ENCODE results near the gene COPZ1. TPM values are rescaled to one million over a fixed set of nuclear protein-coding genes. Genes with fewer than 3 reads are reported as not detected.
A peak's percentile ranks its signal among the peaks of the same experiment; 100 is the strongest.

COPZ1 gene
- total and polyA plus RNA-seq, 9 of the 15 experiments (the other 6 are each of a cell fraction or from before 2014, with no cell fraction given), result 137 to 487 (median 233) TPM

DNA sequence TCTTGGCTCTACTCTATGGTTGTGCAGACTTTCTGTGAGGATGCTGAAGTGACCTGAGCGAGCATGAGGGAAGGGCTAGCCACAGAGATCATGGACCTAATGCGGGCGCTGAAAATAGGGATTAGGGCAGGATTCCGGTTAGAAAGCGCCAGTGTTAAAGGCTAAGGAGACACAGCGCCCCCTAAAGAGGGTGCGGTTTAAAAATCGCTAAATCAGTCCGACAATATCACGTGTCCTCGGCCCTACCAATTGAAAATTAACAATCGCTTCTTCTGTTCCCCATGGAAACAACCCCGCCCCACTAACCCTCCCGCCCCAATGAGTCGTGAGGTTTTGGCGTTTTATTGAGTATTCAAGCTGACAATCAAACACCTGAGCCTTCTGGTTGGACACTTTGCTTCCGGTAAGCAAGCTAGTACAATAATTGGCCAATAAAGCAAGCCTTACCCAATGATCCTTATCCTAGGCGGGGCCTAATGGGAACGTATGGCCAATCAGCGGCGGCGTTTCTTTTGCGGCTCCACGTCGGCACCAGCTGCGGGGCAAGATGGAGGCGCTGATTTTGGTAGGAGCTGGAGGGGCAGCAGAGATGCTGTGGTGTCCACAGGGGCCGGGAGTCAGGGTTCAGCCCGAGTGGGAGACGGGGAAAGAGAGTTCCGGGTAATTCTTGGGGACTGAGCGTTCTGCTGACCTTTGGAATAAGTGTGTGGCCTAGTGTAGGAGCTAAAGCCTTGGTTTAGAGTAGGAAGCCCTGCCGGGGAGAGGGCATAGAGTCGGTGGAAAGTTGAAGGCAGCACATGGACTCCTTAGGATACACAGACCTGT is at the start of gene COPZ1 (continued):
- TF ChIP-seq, protein P1, sequence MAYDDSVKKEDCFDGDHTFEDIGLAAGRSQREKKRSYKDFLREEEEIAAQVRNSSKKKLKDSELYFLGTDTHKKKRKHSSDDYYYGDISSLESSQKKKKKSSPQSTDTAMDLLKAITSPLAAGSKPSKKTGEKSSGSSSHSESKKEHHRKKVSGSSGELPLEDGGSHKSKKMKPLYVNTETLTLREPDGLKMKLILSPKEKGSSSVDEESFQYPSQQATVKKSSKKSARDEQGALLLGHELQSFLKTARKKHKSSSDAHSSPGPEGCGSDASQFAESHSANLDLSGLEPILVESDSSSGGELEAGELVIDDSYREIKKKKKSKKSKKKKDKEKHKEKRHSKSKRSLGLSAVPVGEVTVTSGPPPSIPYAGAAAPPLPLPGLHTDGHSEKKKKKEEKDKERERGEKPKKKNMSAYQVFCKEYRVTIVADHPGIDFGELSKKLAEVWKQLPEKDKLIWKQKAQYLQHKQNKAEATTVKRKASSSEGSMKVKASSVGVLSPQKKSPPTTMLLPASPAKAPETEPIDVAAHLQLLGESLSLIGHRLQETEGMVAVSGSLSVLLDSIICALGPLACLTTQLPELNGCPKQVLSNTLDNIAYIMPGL (CRISPR knock-in tag; IDR thresholded peaks at IDR 0.05), result no peak
- TF ChIP-seq PRMT5 (CRISPR knock-in tag; IDR thresholded peaks at IDR 0.05) (no peak; the same call in 1 of the 2 replicates), MTA3 (IDR thresholded peaks at IDR 0.05; ENCODE audit: borderline replicate concordance) (peak; percentile 56), NFE2 (IDR thresholded peaks at IDR 0.05; ENCODE audit: low read depth) (peak; percentile 64; the same call in 1 of the 2 replicates), JUND (IDR thresholded peaks at IDR 0.05; ENCODE audit: borderline replicate concordance, low read depth, low read length) (peak; percentile 43), JUND (tag; IDR thresholded peaks at IDR 0.05; ENCODE audit: borderline replicate concordance, low read depth, low read length) (no peak), SRSF1 (IDR thresholded peaks at IDR 0.05; ENCODE audit: low read depth, low read length) (no peak), OTX1 (CRISPR knock-in tag; IDR thresholded peaks at IDR 0.05) (peak; percentile 93), NR2C1 (IDR thresholded peaks at IDR 0.05) (peak; percentile 21; the same call in 1 of the 2 replicates), NR2C1 (tag; IDR thresholded peaks at IDR 0.05) (peak; percentile 61), ATF7 (IDR thresholded peaks at IDR 0.05) (peak; percentile 48; the same call in 1 of the 2 replicates), MTF1 (CRISPR knock-in tag; IDR thresholded peaks at IDR 0.05; ENCODE audit: borderline replicate concordance) (no peak), ZNF384 (IDR thresholded peaks at IDR 0.05; ENCODE audit: low read depth, low read length) (no peak), CBX5 (IDR thresholded peaks at IDR 0.05; ENCODE audit: borderline replicate concordance, low read depth) (no peak), NCOA1 (IDR thresholded peaks at IDR 0.05; ENCODE audit: low read depth) (peak; percentile 63; the same call in 1 of the 2 replicates), GATA2 (CRISPR knock-in tag; IDR thresholded peaks at IDR 0.05) (peak; percentile 48; the same call in 1 of the 2 replicates), ZNF695 (CRISPR knock-in tag; IDR thresholded peaks at IDR 0.05) (no peak)
- TF ChIP-seq, protein P2, sequence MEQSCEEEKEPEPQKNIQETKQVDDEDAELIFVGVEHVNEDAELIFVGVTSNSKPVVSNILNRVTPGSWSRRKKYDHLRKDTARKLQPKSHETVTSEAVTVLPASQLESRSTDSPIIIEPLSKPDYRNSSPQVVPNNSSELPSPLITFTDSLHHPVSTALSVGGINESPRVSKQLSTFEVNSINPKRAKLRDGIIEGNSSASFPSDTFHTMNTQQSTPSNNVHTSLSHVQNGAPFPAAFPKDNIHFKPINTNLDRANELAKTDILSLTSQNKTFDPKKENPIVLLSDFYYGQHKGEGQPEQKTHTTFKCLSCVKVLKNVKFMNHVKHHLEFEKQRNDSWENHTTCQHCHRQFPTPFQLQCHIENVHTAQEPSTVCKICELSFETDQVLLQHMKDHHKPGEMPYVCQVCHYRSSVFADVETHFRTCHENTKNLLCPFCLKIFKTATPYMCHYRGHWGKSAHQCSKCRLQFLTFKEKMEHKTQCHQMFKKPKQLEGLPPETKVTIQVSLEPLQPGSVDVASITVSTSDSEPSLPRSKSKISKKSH (CRISPR knock-in tag; IDR thresholded peaks at IDR 0.05), result no peak
- TF ChIP-seq, protein P3, sequence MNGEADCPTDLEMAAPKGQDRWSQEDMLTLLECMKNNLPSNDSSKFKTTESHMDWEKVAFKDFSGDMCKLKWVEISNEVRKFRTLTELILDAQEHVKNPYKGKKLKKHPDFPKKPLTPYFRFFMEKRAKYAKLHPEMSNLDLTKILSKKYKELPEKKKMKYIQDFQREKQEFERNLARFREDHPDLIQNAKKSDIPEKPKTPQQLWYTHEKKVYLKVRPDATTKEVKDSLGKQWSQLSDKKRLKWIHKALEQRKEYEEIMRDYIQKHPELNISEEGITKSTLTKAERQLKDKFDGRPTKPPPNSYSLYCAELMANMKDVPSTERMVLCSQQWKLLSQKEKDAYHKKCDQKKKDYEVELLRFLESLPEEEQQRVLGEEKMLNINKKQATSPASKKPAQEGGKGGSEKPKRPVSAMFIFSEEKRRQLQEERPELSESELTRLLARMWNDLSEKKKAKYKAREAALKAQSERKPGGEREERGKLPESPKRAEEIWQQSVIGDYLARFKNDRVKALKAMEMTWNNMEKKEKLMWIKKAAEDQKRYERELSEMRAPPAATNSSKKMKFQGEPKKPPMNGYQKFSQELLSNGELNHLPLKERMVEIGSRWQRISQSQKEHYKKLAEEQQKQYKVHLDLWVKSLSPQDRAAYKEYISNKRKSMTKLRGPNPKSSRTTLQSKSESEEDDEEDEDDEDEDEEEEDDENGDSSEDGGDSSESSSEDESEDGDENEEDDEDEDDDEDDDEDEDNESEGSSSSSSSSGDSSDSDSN (IDR thresholded peaks at IDR 0.05; ENCODE audit: borderline replicate concordance in 1 of 2, low read depth in 2 of 2, low read length in 2 of 2), result peak; percentile 84 to 97
- TF ChIP-seq, protein P4, sequence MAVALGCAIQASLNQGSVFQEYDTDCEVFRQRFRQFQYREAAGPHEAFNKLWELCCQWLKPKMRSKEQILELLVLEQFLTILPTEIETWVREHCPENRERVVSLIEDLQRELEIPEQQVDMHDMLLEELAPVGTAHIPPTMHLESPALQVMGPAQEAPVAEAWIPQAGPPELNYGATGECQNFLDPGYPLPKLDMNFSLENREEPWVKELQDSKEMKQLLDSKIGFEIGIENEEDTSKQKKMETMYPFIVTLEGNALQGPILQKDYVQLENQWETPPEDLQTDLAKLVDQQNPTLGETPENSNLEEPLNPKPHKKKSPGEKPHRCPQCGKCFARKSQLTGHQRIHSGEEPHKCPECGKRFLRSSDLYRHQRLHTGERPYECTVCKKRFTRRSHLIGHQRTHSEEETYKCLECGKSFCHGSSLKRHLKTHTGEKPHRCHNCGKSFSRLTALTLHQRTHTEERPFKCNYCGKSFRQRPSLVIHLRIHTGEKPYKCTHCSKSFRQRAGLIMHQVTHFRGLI (CRISPR knock-in tag; IDR thresholded peaks at IDR 0.05), result no peak
